Ovary (tissue), 3 donors: Measurements from ENCODE around the gene IL9.

Experiments
- EP300 ChIP-seq: sonication (generic); formaldehyde crosslinking; IDR thresholded peaks from one replicate; pipeline ENCODE4 v1.6.1; 2017; ENCODE audit warnings: antibody characterized with exemption
- POLR2A ChIP-seq: fragments of 450-650 bp; IDR thresholded peaks from one replicate; pipeline ENCODE4 v1.6.1; 2017; ENCODE audit warnings: antibody characterized with exemption, mild to moderate bottlenecking, moderate library complexity
- TF ChIP-seq, protein P1 (sequence below), 3 donors: fragments of 450-650 bp in 2 of 3; fragments of 200-600 bp in 1 of 3; IDR thresholded peaks; one replicate each; pipeline versions ENCODE4 v1.5.1 to v1.8.0; 2016 to 2022; ENCODE audit warnings: antibody characterized with exemption in 3 of 3, mild to moderate bottlenecking in 1 of 3
- donor health status: DM: no; HTN: no; CAD: no.

DNA sequence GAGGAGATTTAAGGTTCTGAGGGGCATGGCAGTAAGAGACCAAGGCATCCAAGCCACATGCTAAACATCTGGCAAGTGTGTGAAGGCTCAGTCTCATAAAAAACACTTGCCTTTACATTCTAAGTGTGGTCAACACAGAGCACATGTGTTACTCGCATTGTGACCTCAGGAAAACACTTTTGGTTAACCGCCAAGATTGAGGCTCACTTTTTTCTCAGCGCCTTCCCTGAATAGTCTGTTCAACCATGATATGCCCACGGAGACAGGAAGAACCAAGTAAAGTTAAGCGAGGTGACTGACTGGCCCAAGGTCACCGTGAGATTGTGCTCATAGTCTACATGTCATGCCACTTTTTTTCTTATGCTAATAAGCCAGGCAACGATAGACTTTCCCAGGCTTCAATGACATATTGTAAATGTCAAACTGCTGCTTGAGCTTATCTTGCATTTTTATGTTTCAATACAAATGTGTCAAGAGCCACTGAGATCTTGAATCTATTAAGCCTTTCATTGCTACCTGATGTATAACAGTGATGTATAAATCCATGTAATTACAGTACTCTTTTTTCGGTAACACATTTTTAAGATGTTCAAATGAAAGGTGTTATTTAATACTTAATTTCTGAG, 21.1 kb upstream of the IL9 start:
- TF ChIP-seq POLR2A (no peak), EP300 (no peak)
- TF ChIP-seq, protein P1, sequence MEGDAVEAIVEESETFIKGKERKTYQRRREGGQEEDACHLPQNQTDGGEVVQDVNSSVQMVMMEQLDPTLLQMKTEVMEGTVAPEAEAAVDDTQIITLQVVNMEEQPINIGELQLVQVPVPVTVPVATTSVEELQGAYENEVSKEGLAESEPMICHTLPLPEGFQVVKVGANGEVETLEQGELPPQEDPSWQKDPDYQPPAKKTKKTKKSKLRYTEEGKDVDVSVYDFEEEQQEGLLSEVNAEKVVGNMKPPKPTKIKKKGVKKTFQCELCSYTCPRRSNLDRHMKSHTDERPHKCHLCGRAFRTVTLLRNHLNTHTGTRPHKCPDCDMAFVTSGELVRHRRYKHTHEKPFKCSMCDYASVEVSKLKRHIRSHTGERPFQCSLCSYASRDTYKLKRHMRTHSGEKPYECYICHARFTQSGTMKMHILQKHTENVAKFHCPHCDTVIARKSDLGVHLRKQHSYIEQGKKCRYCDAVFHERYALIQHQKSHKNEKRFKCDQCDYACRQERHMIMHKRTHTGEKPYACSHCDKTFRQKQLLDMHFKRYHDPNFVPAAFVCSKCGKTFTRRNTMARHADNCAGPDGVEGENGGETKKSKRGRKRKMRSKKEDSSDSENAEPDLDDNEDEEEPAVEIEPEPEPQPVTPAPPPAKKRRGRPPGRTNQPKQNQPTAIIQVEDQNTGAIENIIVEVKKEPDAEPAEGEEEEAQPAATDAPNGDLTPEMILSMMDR (IDR thresholded peaks at IDR 0.05), result no peak
